Neural progenitor cell (in vitro differentiated cells): Measurements from ENCODE around the gene QKI. TPM values are rescaled to one million over a fixed set of nuclear protein-coding genes. Genes with fewer than 3 reads are reported as not detected.

Source experiments
- DNase-seq: peaks from one replicate; pipeline ENCODE4 v3.0.0-alpha.2; 2016; ENCODE audit warnings: low spot score
- H2AFZ ChIP-seq: fragments of 200-600 bp; sonication (generic); replicated peaks from 2 replicates; pipeline ENCODE4 v1.6.1; 2016; ENCODE audit warnings: antibody characterized with exemption
- H3F3A ChIP-seq: fragments of 200-600 bp; sonication (generic); 2 replicates; pipeline ENCODE4 v1.6.1; 2016; ENCODE audit warnings: antibody characterized with exemption, low read depth
- H3K27ac ChIP-seq: fragments of 200-600 bp; sonication (generic); 2 replicates; pipeline ENCODE4 v1.5.1; 2016; ENCODE audit warnings: mild to moderate bottlenecking
- H3K27me3 ChIP-seq: fragments of 200-600 bp; sonication (generic); 2 replicates; pipeline ENCODE4 v1.6.1; 2016; ENCODE audit warnings: mild to moderate bottlenecking, moderate library complexity
- H3K36me3 ChIP-seq: fragments of 200-600 bp; sonication (generic); 2 replicates; pipeline ENCODE4 v1.5.1; 2016
- H3K4me1 ChIP-seq: fragments of 200-600 bp; sonication (generic); 2 replicates; pipeline ENCODE4 v1.6.1; 2016; ENCODE audit warnings: mixed run types
- H3K4me2 ChIP-seq: fragments of 200-600 bp; sonication (generic); 2 replicates; pipeline ENCODE4 v1.6.1; 2016
- H3K4me3 ChIP-seq: fragments of 200-600 bp; sonication (generic); 2 replicates; pipeline ENCODE4 v1.5.1; 2016
- H3K79me2 ChIP-seq: fragments of 200-600 bp; sonication (generic); 2 replicates; pipeline ENCODE4 v1.6.1; 2016; ENCODE audit warnings: low read depth
- H3K9ac ChIP-seq: fragments of 200-600 bp; sonication (generic); 2 replicates; pipeline ENCODE4 v1.6.1; 2016
- H3K9me3 ChIP-seq: fragments of 200-600 bp; sonication (generic); 2 replicates; pipeline ENCODE4 v1.5.1; 2016; ENCODE audit warnings: low read depth
- H4K20me1 ChIP-seq: fragments of 200-600 bp; sonication (generic); 2 replicates; pipeline ENCODE4 v1.6.1; 2016; ENCODE audit warnings: low read depth
- H3K27ac Mint-ChIP-seq: 3 replicates; pipeline ENCODE4 v1.8.0; 2021; ENCODE audit warnings: mixed read lengths
- H3K27me3 Mint-ChIP-seq: 2 replicates; pipeline ENCODE4 v1.8.0; 2022; ENCODE audit warnings: low read depth, mild to moderate bottlenecking, inconsistent platforms, moderate library complexity, mixed read lengths; ENCODE audit not compliant: insufficient read depth
- H3K36me3 Mint-ChIP-seq: 3 replicates; pipeline ENCODE4 v1.8.0; 2021; ENCODE audit warnings: mixed read lengths
- H3K4me1 Mint-ChIP-seq: 3 replicates; pipeline ENCODE4 v1.8.0; 2021; ENCODE audit warnings: mixed read lengths
- H3K4me3 Mint-ChIP-seq: 3 replicates; pipeline ENCODE4 v1.8.0; 2021; ENCODE audit warnings: mild to moderate bottlenecking, moderate library complexity, mixed read lengths
- H3K9me3 Mint-ChIP-seq: 3 replicates; pipeline ENCODE4 v1.8.0; 2020; ENCODE audit warnings: mixed read lengths
- EZH2 ChIP-seq: fragments of 200-600 bp; sonication (generic); IDR thresholded peaks from 2 replicates; pipeline ENCODE4 v1.6.1; 2017; ENCODE audit warnings: antibody characterized with exemption, mild to moderate bottlenecking, moderate library complexity
- EZH2phosphoT487 ChIP-seq: fragments of 200-600 bp; sonication (generic); IDR thresholded peaks from 2 replicates; pipeline ENCODE4 v1.6.1; 2017; ENCODE audit warnings: antibody characterized with exemption
- total RNA-seq: library from RNA; depleted of rRNA; stranded (reverse); fragments of >200 nt; gene quantifications from 2 replicates; pipeline ENCODE4 v1.2.3, GENCODE V29; 2015; ENCODE audit warnings: low replicate concordance
- TF ChIP-seq, protein P1 (sequence below): fragments of 200-600 bp; sonication (generic); IDR thresholded peaks from 2 replicates; pipeline ENCODE4 v1.5.1; 2017; ENCODE audit warnings: antibody characterized with exemption, mild to moderate bottlenecking

Gene QKI
- total RNA-seq, 1 donor from 2014 or later: 212 TPM

DNA sequence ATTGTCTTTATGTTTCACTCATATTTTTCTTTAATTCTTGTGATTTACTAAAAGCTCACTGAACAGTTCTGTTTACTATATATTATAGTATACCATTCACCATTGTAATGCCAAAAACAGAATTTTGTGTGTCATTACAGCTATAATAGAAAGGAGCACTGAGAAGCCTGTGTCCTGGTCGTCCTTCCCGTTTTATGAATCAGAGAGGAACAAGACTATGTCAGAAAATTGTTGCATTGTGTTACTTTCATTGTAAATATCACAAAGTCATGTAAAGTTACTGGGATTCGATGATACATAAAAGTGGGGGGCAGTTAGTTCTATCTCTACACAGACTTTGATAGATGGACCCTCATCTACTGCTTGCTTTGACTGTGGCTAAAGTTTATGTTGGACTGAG lies 145.1 kb downstream of the QKI start:
- peaks cover 33% of the 10 kb centered on the region for H3K36me3 ChIP-seq
- H3K27ac Mint-ChIP-seq: no peak overlapping the region
- H3K79me2 ChIP-seq: peaks cover 87% of the 10 kb centered on the region
- H3K4me1 ChIP-seq: peaks cover 5% of the 10 kb centered on the region
- H3K4me3 ChIP-seq: no peak overlapping the region
- H3K9ac ChIP-seq: no peak overlapping the region
- TF ChIP-seq, protein P1, sequence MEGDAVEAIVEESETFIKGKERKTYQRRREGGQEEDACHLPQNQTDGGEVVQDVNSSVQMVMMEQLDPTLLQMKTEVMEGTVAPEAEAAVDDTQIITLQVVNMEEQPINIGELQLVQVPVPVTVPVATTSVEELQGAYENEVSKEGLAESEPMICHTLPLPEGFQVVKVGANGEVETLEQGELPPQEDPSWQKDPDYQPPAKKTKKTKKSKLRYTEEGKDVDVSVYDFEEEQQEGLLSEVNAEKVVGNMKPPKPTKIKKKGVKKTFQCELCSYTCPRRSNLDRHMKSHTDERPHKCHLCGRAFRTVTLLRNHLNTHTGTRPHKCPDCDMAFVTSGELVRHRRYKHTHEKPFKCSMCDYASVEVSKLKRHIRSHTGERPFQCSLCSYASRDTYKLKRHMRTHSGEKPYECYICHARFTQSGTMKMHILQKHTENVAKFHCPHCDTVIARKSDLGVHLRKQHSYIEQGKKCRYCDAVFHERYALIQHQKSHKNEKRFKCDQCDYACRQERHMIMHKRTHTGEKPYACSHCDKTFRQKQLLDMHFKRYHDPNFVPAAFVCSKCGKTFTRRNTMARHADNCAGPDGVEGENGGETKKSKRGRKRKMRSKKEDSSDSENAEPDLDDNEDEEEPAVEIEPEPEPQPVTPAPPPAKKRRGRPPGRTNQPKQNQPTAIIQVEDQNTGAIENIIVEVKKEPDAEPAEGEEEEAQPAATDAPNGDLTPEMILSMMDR: no peak
- TF ChIP-seq EZH2phosphoT487 (no peak), EZH2 (no peak)
- no peaks in the 10 kb centered on the region for H3K27me3 ChIP-seq
- H3K27ac ChIP-seq: no peak overlapping the region
- H3K4me1 Mint-ChIP-seq: peaks cover 2% of the 10 kb centered on the region
- no peak overlapping the region for H3K4me2 ChIP-seq
- peaks cover 4% of the 10 kb centered on the region for H3F3A ChIP-seq
- H3K4me3 Mint-ChIP-seq: no peak overlapping the region
- peaks cover 3% of the 10 kb centered on the region for H3K9me3 ChIP-seq
- peaks cover 62% of the 10 kb centered on the region for H3K36me3 Mint-ChIP-seq
- H3K9me3 Mint-ChIP-seq: peaks cover 12% of the 10 kb centered on the region
- H2AFZ ChIP-seq: no peak overlapping the region
- H4K20me1 ChIP-seq: peaks cover 9% of the 10 kb centered on the region
- DNase-seq: no peak
- H3K27me3 Mint-ChIP-seq: peaks cover 2% of the 10 kb centered on the region

DNA sequence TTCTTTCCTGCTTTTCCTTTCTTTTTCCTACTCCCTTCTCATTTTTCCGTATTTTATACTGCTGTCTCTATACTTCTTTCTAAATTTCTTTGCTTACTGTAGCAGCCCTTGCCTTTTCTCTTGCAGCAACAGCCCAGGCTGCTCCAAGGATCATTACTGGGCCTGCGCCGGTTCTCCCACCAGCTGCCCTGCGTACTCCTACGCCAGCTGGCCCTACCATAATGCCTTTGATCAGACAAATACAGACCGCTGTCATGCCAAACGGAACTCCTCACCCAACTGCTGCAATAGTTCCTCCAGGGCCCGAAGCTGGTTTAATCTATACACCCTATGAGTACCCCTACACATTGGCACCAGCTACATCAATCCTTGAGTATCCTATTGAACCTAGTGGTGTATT lies 148.8 kb downstream of the QKI start:
- H3K9ac ChIP-seq: no peak overlapping the region
- no peak overlapping the region for H3K4me2 ChIP-seq
- Mint-ChIP-seq H3K27ac (no peak overlapping the region), H3K27me3 (no peaks in the 10 kb centered on the region), H3K36me3 (peaks cover 60% of the 10 kb centered on the region), H3K4me1 (no peaks in the 10 kb centered on the region), H3K4me3 (no peak overlapping the region), H3K9me3 (no peaks in the 10 kb centered on the region)
- peaks cover 9% of the 10 kb centered on the region for H4K20me1 ChIP-seq
- no peaks in the 10 kb centered on the region for H3K27me3 ChIP-seq
- H3K4me3 ChIP-seq: no peak overlapping the region
- peaks cover 14% of the 10 kb centered on the region for H3K36me3 ChIP-seq
- peaks cover 55% of the 10 kb centered on the region for H3K79me2 ChIP-seq
- DNase-seq: no peak
- H3F3A ChIP-seq: no peaks in the 10 kb centered on the region
- H3K27ac ChIP-seq: no peak overlapping the region
- no peaks in the 10 kb centered on the region for H3K9me3 ChIP-seq
- no peaks in the 10 kb centered on the region for H3K4me1 ChIP-seq
- TF ChIP-seq EZH2phosphoT487: no peak
- TF ChIP-seq, protein P1: no peak
- no peak for TF ChIP-seq EZH2
- no peak overlapping the region for H2AFZ ChIP-seq

DNA sequence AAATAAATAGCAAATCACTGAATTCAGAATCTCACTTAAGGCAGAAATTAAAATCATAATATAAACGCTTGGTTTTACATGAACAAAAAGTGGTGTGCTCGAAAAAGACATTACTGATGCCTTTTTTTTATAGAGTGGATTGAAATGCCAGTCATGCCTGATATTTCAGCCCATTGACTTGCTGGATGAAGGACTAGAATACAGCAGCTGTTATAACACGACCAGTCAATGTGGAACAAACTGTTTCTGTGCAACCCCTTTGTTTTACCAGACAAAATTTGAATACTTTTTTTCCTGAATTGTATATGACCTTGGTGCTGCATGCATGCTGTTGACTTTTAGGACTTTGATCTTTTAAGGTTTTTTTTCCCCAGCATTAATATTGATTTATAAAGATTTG lies 150.0 kb downstream of the QKI start:
- Histone ChIP-seq H3K27me3 (no peaks in the 10 kb centered on the region), H2AFZ (no peak overlapping the region), H3K4me2 (no peak overlapping the region), H3F3A (no peaks in the 10 kb centered on the region), H3K36me3 (peaks cover 16% of the 10 kb centered on the region), H3K27ac (no peak overlapping the region), H3K9ac (no peak overlapping the region), H3K9me3 (no peaks in the 10 kb centered on the region), H3K4me1 (no peaks in the 10 kb centered on the region), H3K79me2 (peaks cover 44% of the 10 kb centered on the region), H4K20me1 (peaks cover 9% of the 10 kb centered on the region), H3K4me3 (no peak overlapping the region)
- no peak overlapping the region for H3K27ac Mint-ChIP-seq
- H3K4me1 Mint-ChIP-seq: no peaks in the 10 kb centered on the region
- H3K36me3 Mint-ChIP-seq: peaks cover 55% of the 10 kb centered on the region
- H3K4me3 Mint-ChIP-seq: no peak overlapping the region
- TF ChIP-seq EZH2phosphoT487: no peak
- TF ChIP-seq, protein P1: no peak
- TF ChIP-seq EZH2: no peak
- H3K27me3 Mint-ChIP-seq: no peaks in the 10 kb centered on the region
- no peaks in the 10 kb centered on the region for H3K9me3 Mint-ChIP-seq
- no peak for DNase-seq
